SK-N-SH (cell line): Measurements from ENCODE around the gene SYNGR1. TPM values are rescaled to one million over a fixed set of nuclear protein-coding genes. Genes with fewer than 3 reads are reported as not detected.

Experiments
- CTCF ChIA-PET: fragments of 300-600, 350-600 bp; formaldehyde crosslinking; extraction: SDS; loops from one replicate; lab custom pipeline; 2021; lab: Yijun Ruan, JAX
- POLR2A ChIA-PET: fragments of 350-600 bp; sonication (Branson Sonifier 250); formaldehyde crosslinking; extraction: SDS; loops from one replicate; lab custom pipeline; 2020; ENCODE audit warnings: antibody characterized with exemption, inconsistent platforms; lab: Yijun Ruan, JAX
- DNase-seq: peaks from one replicate; pipeline ENCODE4 v3.0.0; 2012
- H2AFZ ChIP-seq: fragments of 200-600 bp; sonication (generic); 2 replicates; pipeline ENCODE4 v1.8.1; 2016; ENCODE audit warnings: antibody characterized with exemption, mild to moderate bottlenecking, low read depth
- H3F3A ChIP-seq: fragments of 200-600 bp; sonication (generic); replicated peaks from 2 replicates; pipeline ENCODE3; 2016; ENCODE audit warnings: antibody characterized with exemption, mild to moderate bottlenecking; ENCODE audit not compliant: insufficient read depth
- H3K27ac ChIP-seq, 2 experiments: fragments of 200-500 bp in 1 of 2; fragments of 200-600 bp in 1 of 2; sonication (Bioruptor generic) in 1 of 2; sonication (generic), shearing (Covaris generic) in 1 of 2; 2 replicates each; pipeline versions ENCODE4 v1.5.1 to v1.6.1; 2014 to 2016; ENCODE audit warnings: low read depth in 2 of 2, inconsistent platforms in 1 of 2, low read length in 1 of 2, mild to moderate bottlenecking in 1 of 2, mixed read lengths in 1 of 2
- H3K27me3 ChIP-seq: fragments of 200-600 bp; sonication (generic), shearing (Covaris generic); 2 replicates; pipeline ENCODE4 v1.6.1; 2016; ENCODE audit warnings: mixed run types; ENCODE audit not compliant: insufficient read depth
- H3K36me3 ChIP-seq, 2 experiments: fragments of 200-500 bp in 1 of 2; fragments of 200-600 bp in 1 of 2; sonication (Bioruptor generic) in 1 of 2; sonication (generic) in 1 of 2; replicated peaks in 1 of 2; 2 replicates each; pipeline versions ENCODE3 to v1.5.1; 2014 to 2016; ENCODE audit warnings: low read length in 1 of 2, mild to moderate bottlenecking in 1 of 2; ENCODE audit not compliant: insufficient read depth in 2 of 2, control insufficient read depth in 1 of 2
- H3K4me1 ChIP-seq, 2 experiments: fragments of 200-500 bp in 1 of 2; fragments of 200-600 bp in 1 of 2; sonication (Bioruptor generic) in 1 of 2; sonication (generic), shearing (Covaris generic) in 1 of 2; 2 replicates each; pipeline versions ENCODE4 v1.5.1 to v1.6.1; 2014 to 2016; ENCODE audit warnings: low read depth in 1 of 2, low read length in 1 of 2, mixed run types in 1 of 2; ENCODE audit not compliant: insufficient read depth in 2 of 2, control insufficient read depth in 1 of 2
- H3K4me2 ChIP-seq: fragments of 200-600 bp; sonication (generic), shearing (Covaris generic); 2 replicates; pipeline ENCODE4 v1.6.1; 2017; ENCODE audit warnings: mixed run types
- H3K4me3 ChIP-seq, 2 experiments: fragments of 200-500 bp in 1 of 2; fragments of 200-600 bp in 1 of 2; sonication (Bioruptor generic) in 1 of 2; sonication (generic), shearing (Covaris generic) in 1 of 2; 2 replicates each; pipeline versions ENCODE4 v1.5.1 to v1.8.1; 2014 to 2016; ENCODE audit warnings: low read depth in 2 of 2, inconsistent platforms in 1 of 2, low read length in 1 of 2, mild to moderate bottlenecking in 1 of 2, mixed read lengths in 1 of 2, moderate library complexity in 1 of 2
- H3K79me2 ChIP-seq: fragments of 200-600 bp; sonication (generic); 2 replicates; pipeline ENCODE4 v1.8.1; 2017; ENCODE audit warnings: mild to moderate bottlenecking; ENCODE audit not compliant: insufficient read depth
- H3K9ac ChIP-seq: fragments of 200-600 bp; sonication (generic); 2 replicates; pipeline ENCODE4 v1.6.1; 2017; ENCODE audit warnings: mixed run types
- H3K9me2 ChIP-seq: fragments of 200-600 bp; sonication (generic); 2 replicates; pipeline ENCODE4 v1.6.1; 2017; ENCODE audit warnings: mixed run types
- H3K9me3 ChIP-seq: fragments of 200-600 bp; sonication (generic); 2 replicates; pipeline ENCODE4 v1.6.1; 2017; ENCODE audit warnings: mixed run types, mild to moderate bottlenecking, moderate library complexity
- H4K20me1 ChIP-seq: fragments of 200-600 bp; sonication (generic); 2 replicates; pipeline ENCODE4 v1.6.1; 2017; ENCODE audit warnings: mild to moderate bottlenecking, mixed run types; ENCODE audit not compliant: insufficient read depth
- EZH2phosphoT487 ChIP-seq: fragments of 200-600 bp; sonication (generic); IDR thresholded peaks from 2 replicates; pipeline ENCODE4 v1.6.1; 2017; ENCODE audit warnings: low read depth, mixed run types, mild to moderate bottlenecking, antibody characterized with exemption, moderate library complexity, borderline replicate concordance
- FOSL2 ChIP-seq: IDR thresholded peaks from 2 replicates; pipeline ENCODE4 v1.4.0; 2012; ENCODE audit warnings: low read depth, mild to moderate bottlenecking, moderate library complexity, borderline replicate concordance
- GATA2 ChIP-seq: sonication (generic); formaldehyde crosslinking; IDR thresholded peaks from 2 replicates; pipeline ENCODE4 v1.5.0; 2020; ENCODE audit warnings: mild to moderate bottlenecking, missing genetic modification reagents
- MAX ChIP-seq: IDR thresholded peaks from 2 replicates; pipeline ENCODE4 v1.4.0; 2012; ENCODE audit warnings: low read depth
- MXI1 ChIP-seq: IDR thresholded peaks from 2 replicates; pipeline ENCODE4 v1.6.1; 2012; ENCODE audit warnings: mild to moderate bottlenecking, low read depth, low read length, improper control_type of control experiment
- POLR2AphosphoS5 ChIP-seq: IDR thresholded peaks from 2 replicates; pipeline ENCODE4 v1.6.1; 2012; ENCODE audit warnings: low read depth, low read length
- RAD21 ChIP-seq: IDR thresholded peaks from 2 replicates; pipeline ENCODE4 v1.6.1; 2012; ENCODE audit warnings: mild to moderate bottlenecking, low read length
- RCOR1 ChIP-seq: fragments of 150-350 bp; IDR thresholded peaks from 2 replicates; pipeline ENCODE4 v1.6.1; 2017; ENCODE audit warnings: antibody characterized with exemption, low read length
- RFX5 ChIP-seq: IDR thresholded peaks from 2 replicates; pipeline ENCODE4 v1.6.1; 2012; ENCODE audit warnings: mild to moderate bottlenecking, improper control_type of control experiment, low read length
- SIN3A ChIP-seq: IDR thresholded peaks from 2 replicates; pipeline ENCODE4 v1.6.1; 2012; ENCODE audit warnings: low read depth, mild to moderate bottlenecking, low read length, moderate library complexity, borderline replicate concordance
- TAF1 ChIP-seq: IDR thresholded peaks from 2 replicates; pipeline ENCODE4 v1.6.1; 2012; ENCODE audit warnings: low read depth, mild to moderate bottlenecking, low read length, moderate library complexity, borderline replicate concordance
- TCF12 ChIP-seq: IDR thresholded peaks from 2 replicates; pipeline ENCODE4 v1.4.0; 2012
- USF1 ChIP-seq: IDR thresholded peaks from 2 replicates; pipeline ENCODE4 v1.4.0; 2012; ENCODE audit warnings: low read depth, borderline replicate concordance
- WGBS: methylation state at CpG from one replicate; pipeline ENCODE4 v1.1.6; 2017; ENCODE audit warnings: low lambda C conversion rate; 5-methylcytosine and 5-hydroxymethylcytosine counted together
- polyA plus RNA-seq, 3 experiments: library from polyadenylated mRNA; depleted of rRNA; stranded (reverse); fragments of >200 nt; gene quantifications; 2 replicates each; pipeline ENCODE4 v1.2.3, GENCODE V29; 2012
- TF ChIP-seq, protein P1 (sequence below): fragments of 150-350 bp; IDR thresholded peaks from 2 replicates; pipeline ENCODE4 v1.6.1; 2016; ENCODE audit warnings: mild to moderate bottlenecking, low read depth, low read length
- TF ChIP-seq, protein P2 (sequence below): IDR thresholded peaks from 2 replicates; pipeline ENCODE4 v1.6.1; 2012; ENCODE audit warnings: mild to moderate bottlenecking, low read depth, low read length, moderate library complexity
- TF ChIP-seq, protein P3 (sequence below): fragments of 200-600 bp; sonication (generic); IDR thresholded peaks from 2 replicates; pipeline ENCODE4 v1.6.1; 2017; ENCODE audit warnings: antibody characterized with exemption, mild to moderate bottlenecking, moderate library complexity

The SYNGR1 gene
- polyA plus RNA-seq, 1 of the 3 experiments (the other 2 are of a cell fraction), result 18.7 TPM

GRCh38 chr22:39300186-39300830 lies 49.5 kb upstream of the SYNGR1 start (continued):
- TF ChIP-seq USF1 (no peak), TCF12 (no peak), RFX5 (no peak), TAF1 (no peak), EZH2phosphoT487 (no peak), GATA2 (CRISPR knock-in tag) (no peak)
- TF ChIP-seq, protein P1, sequence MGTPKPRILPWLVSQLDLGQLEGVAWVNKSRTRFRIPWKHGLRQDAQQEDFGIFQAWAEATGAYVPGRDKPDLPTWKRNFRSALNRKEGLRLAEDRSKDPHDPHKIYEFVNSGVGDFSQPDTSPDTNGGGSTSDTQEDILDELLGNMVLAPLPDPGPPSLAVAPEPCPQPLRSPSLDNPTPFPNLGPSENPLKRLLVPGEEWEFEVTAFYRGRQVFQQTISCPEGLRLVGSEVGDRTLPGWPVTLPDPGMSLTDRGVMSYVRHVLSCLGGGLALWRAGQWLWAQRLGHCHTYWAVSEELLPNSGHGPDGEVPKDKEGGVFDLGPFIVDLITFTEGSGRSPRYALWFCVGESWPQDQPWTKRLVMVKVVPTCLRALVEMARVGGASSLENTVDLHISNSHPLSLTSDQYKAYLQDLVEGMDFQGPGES, result no peak

DNA sequence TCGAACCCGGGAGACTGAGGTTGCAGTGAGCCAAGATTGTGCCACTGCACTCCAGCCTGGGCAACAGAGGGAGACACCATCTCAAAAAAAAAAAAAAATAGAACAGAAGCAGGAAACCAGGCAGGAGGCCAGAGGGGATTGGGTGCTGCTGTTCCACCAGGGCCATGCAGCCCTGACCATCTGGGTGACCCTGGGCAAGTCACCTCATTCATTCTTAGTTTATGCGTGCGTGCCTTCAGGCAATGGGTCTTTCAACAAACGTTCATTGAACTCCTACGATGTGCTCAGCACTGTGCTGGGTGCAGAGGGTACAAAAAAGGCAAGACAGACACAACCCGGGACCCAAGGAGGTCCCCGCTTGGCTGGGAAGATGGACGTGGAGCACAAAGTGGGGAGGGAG lies 48.7 kb upstream of the SYNGR1 start:
- Histone ChIP-seq H3K4me1 (peaks cover 0 to 3% of the 10 kb centered on the region in 2 experiments; a peak in 1 of 4 replicates), H4K20me1 (no peaks in the 10 kb centered on the region), H3K27me3 (no peaks in the 10 kb centered on the region), H3K36me3 (no peaks in the 10 kb centered on the region), H3K79me2 (no peaks in the 10 kb centered on the region), H3K4me3 (no peak overlapping the region), H3K9me2 (no peaks in the 10 kb centered on the region), H3K9ac (no peak overlapping the region), H3K27ac (no peak overlapping the region), H3K9me3 (no peaks in the 10 kb centered on the region), H3K4me2 (no peak overlapping the region), H3F3A (no peaks in the 10 kb centered on the region), H2AFZ (no peak overlapping the region)
- no peak for TF ChIP-seq SIN3A
- TF ChIP-seq, protein P2, sequence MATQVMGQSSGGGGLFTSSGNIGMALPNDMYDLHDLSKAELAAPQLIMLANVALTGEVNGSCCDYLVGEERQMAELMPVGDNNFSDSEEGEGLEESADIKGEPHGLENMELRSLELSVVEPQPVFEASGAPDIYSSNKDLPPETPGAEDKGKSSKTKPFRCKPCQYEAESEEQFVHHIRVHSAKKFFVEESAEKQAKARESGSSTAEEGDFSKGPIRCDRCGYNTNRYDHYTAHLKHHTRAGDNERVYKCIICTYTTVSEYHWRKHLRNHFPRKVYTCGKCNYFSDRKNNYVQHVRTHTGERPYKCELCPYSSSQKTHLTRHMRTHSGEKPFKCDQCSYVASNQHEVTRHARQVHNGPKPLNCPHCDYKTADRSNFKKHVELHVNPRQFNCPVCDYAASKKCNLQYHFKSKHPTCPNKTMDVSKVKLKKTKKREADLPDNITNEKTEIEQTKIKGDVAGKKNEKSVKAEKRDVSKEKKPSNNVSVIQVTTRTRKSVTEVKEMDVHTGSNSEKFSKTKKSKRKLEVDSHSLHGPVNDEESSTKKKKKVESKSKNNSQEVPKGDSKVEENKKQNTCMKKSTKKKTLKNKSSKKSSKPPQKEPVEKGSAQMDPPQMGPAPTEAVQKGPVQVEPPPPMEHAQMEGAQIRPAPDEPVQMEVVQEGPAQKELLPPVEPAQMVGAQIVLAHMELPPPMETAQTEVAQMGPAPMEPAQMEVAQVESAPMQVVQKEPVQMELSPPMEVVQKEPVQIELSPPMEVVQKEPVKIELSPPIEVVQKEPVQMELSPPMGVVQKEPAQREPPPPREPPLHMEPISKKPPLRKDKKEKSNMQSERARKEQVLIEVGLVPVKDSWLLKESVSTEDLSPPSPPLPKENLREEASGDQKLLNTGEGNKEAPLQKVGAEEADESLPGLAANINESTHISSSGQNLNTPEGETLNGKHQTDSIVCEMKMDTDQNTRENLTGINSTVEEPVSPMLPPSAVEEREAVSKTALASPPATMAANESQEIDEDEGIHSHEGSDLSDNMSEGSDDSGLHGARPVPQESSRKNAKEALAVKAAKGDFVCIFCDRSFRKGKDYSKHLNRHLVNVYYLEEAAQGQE, result no peak
- no peak for TF ChIP-seq MAX
- no peak for TF ChIP-seq POLR2AphosphoS5
- TF ChIP-seq FOSL2, result no peak
- no peak for TF ChIP-seq MXI1
- no peak for TF ChIP-seq RCOR1
- TF ChIP-seq EZH2phosphoT487, result no peak
- TF ChIP-seq, protein P3, sequence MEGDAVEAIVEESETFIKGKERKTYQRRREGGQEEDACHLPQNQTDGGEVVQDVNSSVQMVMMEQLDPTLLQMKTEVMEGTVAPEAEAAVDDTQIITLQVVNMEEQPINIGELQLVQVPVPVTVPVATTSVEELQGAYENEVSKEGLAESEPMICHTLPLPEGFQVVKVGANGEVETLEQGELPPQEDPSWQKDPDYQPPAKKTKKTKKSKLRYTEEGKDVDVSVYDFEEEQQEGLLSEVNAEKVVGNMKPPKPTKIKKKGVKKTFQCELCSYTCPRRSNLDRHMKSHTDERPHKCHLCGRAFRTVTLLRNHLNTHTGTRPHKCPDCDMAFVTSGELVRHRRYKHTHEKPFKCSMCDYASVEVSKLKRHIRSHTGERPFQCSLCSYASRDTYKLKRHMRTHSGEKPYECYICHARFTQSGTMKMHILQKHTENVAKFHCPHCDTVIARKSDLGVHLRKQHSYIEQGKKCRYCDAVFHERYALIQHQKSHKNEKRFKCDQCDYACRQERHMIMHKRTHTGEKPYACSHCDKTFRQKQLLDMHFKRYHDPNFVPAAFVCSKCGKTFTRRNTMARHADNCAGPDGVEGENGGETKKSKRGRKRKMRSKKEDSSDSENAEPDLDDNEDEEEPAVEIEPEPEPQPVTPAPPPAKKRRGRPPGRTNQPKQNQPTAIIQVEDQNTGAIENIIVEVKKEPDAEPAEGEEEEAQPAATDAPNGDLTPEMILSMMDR, result no peak
- TF ChIP-seq RAD21, result no peak
- TF ChIP-seq, protein P1, result no peak
- TF ChIP-seq TCF12, result no peak
- DNase-seq, result no peak
- POLR2A ChIA-PET, result interaction anchor here (2.1 kb wide), 1 partner anchor 9 kb away, joined by 5 read pairs; no protein-coding TSS in a partner anchor
- 90% methylated on average over 9 of the region's 9 CpGs for WGBS
- CTCF ChIA-PET, result interaction anchor here (3.2 kb wide), 1 partner anchor 131 kb away, joined by 14 read pairs; no protein-coding TSS in a partner anchor
